ENCODE results near the gene LAP3.

GRCh38 chr4:17587094-17587822 lies 10.3 kb downstream of the LAP3 start:
- TF ChIP-seq CTCF (conservative IDR thresholded peaks at IDR 0.05 in 1 of 2, IDR thresholded peaks at IDR 0.05 in 1 of 2; ENCODE audit: extremely low read depth in 1 of 2, insufficient read depth in 1 of 2, low read depth in 1 of 2, low read length in 2 of 2) = no peak
- TF ChIP-seq EZH2 (IDR thresholded peaks at IDR 0.05; ENCODE audit: borderline replicate concordance, low read length) = no peak

Data from mammary epithelial cell (primary cell).